Cardiac muscle cell (in vitro differentiated cells and primary cell): Measurements from ENCODE around the gene OR8I2. TPM values are rescaled to one million over a fixed set of nuclear protein-coding genes. Genes with fewer than 3 reads are reported as not detected.
"Not testable (repeated sequence)": the region's sequence is repeated elsewhere in the genome, so short reads cannot be mapped to it uniquely, and the experiment has no call there.

Experiments used
- DNase-seq, 2 donors: peaks; one replicate each; pipeline versions ENCODE4 v3.0.0 to v3.0.0-alpha.2; 2010 to 2017; ENCODE audit warnings: low read depth in 1 of 2, low spot score in 1 of 2
- H3K27ac ChIP-seq: fragments of 200-600 bp; sonication (generic); 2 replicates; pipeline ENCODE4 v1.5.1; 2016
- H3K27me3 ChIP-seq: fragments of 200-600 bp; sonication (generic); 2 replicates; pipeline ENCODE4 v1.6.0; 2016; ENCODE audit warnings: control low read depth
- H3K36me3 ChIP-seq: fragments of 200-600 bp; sonication (generic); 2 replicates; pipeline ENCODE4 v1.5.1; 2016; ENCODE audit warnings: control low read depth
- H3K4me1 ChIP-seq: fragments of 200-600 bp; sonication (generic); 2 replicates; pipeline ENCODE4 v1.8.1; 2017; ENCODE audit warnings: low read depth, mild to moderate bottlenecking, mixed run types
- H3K4me3 ChIP-seq: fragments of 200-600 bp; sonication (generic); 2 replicates; pipeline ENCODE4 v1.5.1; 2016; ENCODE audit warnings: mild to moderate bottlenecking
- H3K9me3 ChIP-seq: fragments of 200-600 bp; sonication (generic); 2 replicates; pipeline ENCODE4 v1.5.1; 2017; ENCODE audit warnings: low read depth, mild to moderate bottlenecking, control low read depth
- polyA plus RNA-seq: library from polyadenylated mRNA; unstranded; fragments of >200 nt; fragmentation: Nextera tagmentation; extraction: Ambion mirVana; gene quantifications from 2 replicates; pipeline ENCODE4 v1.2.1, GENCODE V29; 2016
- total RNA-seq: library from RNA; depleted of rRNA; stranded (reverse); fragments of >200 nt; gene quantifications from 2 replicates; pipeline ENCODE4 v1.2.3, GENCODE V29; 2016
- TF ChIP-seq, protein P1 (sequence below): IDR thresholded peaks from 2 replicates; pipeline ENCODE4 v1.5.1; 2012; ENCODE audit warnings: low read depth, mild to moderate bottlenecking, low read length

The OR8I2 gene
- total RNA-seq: not detected in 2 replicates
- not detected in 2 replicates for polyA plus RNA-seq

DNA sequence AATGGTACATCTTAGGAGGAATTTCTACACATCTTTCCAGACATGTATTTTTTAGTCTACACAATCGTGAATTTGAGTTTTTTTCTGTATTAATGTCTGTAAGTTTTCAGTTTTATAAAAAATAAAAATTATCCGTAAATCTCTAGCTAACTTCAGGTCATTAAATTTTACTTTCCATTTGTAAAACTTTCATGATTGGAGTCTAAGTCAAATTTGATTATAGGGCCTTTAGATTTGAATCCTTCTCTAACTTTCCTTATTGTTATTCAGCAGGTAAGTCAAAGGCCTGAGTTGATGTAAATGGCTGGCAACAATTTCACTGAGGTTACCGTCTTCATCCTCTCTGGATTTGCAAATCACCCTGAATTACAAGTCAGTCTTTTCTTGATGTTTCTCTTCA is at the start of gene OR8I2:
OR8I2 (plus strand) TSS at position 301 of the 400 bp plus-strand sequence; CDS start at position 301, 0 bp downstream.
- H3K9me3 ChIP-seq: no peaks in the 10 kb centered on the region
- no peaks in the 10 kb centered on the region for H3K36me3 ChIP-seq
- no peaks in the 10 kb centered on the region for H3K4me1 ChIP-seq
- TF ChIP-seq, protein P1, sequence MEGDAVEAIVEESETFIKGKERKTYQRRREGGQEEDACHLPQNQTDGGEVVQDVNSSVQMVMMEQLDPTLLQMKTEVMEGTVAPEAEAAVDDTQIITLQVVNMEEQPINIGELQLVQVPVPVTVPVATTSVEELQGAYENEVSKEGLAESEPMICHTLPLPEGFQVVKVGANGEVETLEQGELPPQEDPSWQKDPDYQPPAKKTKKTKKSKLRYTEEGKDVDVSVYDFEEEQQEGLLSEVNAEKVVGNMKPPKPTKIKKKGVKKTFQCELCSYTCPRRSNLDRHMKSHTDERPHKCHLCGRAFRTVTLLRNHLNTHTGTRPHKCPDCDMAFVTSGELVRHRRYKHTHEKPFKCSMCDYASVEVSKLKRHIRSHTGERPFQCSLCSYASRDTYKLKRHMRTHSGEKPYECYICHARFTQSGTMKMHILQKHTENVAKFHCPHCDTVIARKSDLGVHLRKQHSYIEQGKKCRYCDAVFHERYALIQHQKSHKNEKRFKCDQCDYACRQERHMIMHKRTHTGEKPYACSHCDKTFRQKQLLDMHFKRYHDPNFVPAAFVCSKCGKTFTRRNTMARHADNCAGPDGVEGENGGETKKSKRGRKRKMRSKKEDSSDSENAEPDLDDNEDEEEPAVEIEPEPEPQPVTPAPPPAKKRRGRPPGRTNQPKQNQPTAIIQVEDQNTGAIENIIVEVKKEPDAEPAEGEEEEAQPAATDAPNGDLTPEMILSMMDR: no peak
- H3K27me3 ChIP-seq: no peaks in the 10 kb centered on the region
- DNase-seq: no peak
- no peak within 1 kb of the TSS for H3K4me3 ChIP-seq
- H3K27ac ChIP-seq: no peak within 1 kb of the TSS

DNA sequence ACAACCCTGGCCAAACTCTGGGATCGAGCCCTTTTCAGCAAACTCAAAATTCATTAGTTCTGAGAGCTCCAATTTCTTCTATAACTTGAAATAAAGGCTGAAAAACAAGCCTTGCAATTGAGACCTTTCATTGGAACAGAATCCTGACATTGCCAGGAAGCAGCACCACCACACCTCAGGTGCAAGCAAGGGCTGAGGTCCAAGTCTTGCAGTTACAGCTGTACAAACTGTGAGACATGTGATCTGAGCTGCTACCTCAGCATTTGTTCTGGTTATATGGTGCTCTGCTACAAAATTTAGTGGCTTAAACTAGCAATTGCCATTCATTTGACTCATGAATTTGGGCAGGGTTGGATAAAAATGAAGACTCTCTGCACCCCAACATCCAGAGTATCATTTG is 47.6 kb upstream of the OR8I2 start:
- Histone ChIP-seq H3K27ac (no peak overlapping the region), H3K4me3 (no peak overlapping the region), H3K9me3 (no peaks in the 10 kb centered on the region), H3K4me1 (no peaks in the 10 kb centered on the region), H3K27me3 (no peaks in the 10 kb centered on the region), H3K36me3 (no peaks in the 10 kb centered on the region)
- no peak for DNase-seq
- TF ChIP-seq, protein P1: no peak

GRCh38 chr11:56048480-56048879 is 44.6 kb upstream of the OR8I2 start:
- Histone ChIP-seq H3K4me3 (no peak overlapping the region), H3K4me1 (no peaks in the 10 kb centered on the region), H3K27ac (no peak overlapping the region), H3K36me3 (no peaks in the 10 kb centered on the region), H3K27me3 (no peaks in the 10 kb centered on the region), H3K9me3 (no peaks in the 10 kb centered on the region)
- TF ChIP-seq, protein P1: no peak
- DNase-seq: no peak

- no peaks in the 10 kb centered on the region for H3K4me1 ChIP-seq
- H3K4me3 ChIP-seq: no peak overlapping the region
- no peaks in the 10 kb centered on the region for H3K36me3 ChIP-seq
- no peaks in the 10 kb centered on the region for H3K27me3 ChIP-seq
- no peak for DNase-seq
- H3K9me3 ChIP-seq: no peaks in the 10 kb centered on the region
- no peak overlapping the region for H3K27ac ChIP-seq
- TF ChIP-seq, protein P1: no peak
Observed at GRCh38 chr11:56049487-56049886, 43.6 kb upstream of the OR8I2 start.

DNA sequence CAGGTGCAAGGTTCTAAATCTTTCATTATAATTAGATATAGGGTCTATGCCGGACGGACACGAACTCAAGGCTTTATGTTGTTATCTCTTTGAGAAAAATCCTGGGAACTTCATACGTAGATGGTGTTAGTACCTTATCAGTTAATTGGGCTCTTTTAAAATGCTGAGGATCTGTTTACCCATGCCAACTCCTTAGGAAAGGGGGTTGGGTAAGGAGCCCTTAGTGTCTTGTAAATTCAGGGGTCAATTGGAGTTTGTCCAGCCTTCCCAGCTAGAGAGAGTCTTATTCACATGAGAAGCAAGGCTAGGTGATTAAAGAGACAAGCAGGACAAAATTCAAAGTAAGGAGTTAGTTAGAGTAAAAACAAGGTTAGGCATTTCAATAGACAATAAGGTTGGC is 36.7 kb upstream of the OR8I2 start:
- H3K4me3 ChIP-seq, H3K27me3 ChIP-seq, H3K36me3 ChIP-seq, H3K9me3 ChIP-seq, H3K4me1 ChIP-seq, H3K27ac ChIP-seq, DNase-seq: not testable (repeated sequence)

DNA sequence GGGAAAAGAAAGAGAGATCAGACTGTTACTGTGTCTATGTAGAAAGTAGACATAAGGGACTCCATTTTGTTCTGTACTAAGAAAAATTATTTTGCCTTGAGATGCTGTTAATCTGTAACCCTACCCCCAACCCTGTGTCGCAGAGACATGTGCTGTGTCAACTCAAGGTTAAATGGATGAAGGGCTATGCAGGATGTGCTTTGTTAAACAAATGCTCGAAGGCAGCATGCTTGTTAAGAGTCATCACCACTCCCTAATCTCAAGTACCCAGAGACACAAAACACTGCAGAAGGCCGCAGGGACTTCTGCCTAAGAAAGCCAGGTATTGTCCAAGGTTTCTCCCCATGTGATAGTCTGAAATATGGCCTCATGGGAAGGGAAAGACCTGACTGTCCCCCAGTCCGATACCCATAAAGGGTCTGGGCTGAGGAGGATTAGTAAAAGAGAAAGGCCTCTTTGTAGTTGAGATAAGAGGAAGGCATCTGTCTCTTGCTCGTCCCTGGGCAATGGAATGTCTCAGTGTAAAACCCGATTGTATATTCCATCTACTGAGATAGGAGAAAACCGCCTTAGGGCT is 35.4 kb upstream of the OR8I2 start:
- not testable (repeated sequence) for H3K9me3 ChIP-seq, H3K4me1 ChIP-seq, H3K27me3 ChIP-seq, H3K27ac ChIP-seq, H3K4me3 ChIP-seq, H3K36me3 ChIP-seq, DNase-seq

- DNase-seq, H3K9me3 ChIP-seq, H3K36me3 ChIP-seq, H3K4me1 ChIP-seq, H3K27me3 ChIP-seq, H3K27ac ChIP-seq, H3K4me3 ChIP-seq: not testable (repeated sequence)
Observed at GRCh38 chr11:56058260-56058780, 34.8 kb upstream of the OR8I2 start.
